BJ (cell line): ENCODE measurements around the gene ARHGAP45. TPM values are rescaled to one million over a fixed set of nuclear protein-coding genes. Genes with fewer than 3 reads are reported as not detected.
"Not testable (repeated sequence)": the region's sequence is repeated elsewhere in the genome, so short reads cannot be mapped to it uniquely, and the experiment has no call there.

Experiments used
- CTCF ChIA-PET: fragments of 350-600 bp; formaldehyde crosslinking; extraction: SDS; loops from one replicate; lab custom pipeline; 2021; ENCODE audit warnings: antibody characterized with exemption, inconsistent platforms; lab: Yijun Ruan, JAX
- POLR2A ChIA-PET: fragments of 300-600 bp; sonication (Branson Sonifier 250); formaldehyde crosslinking; extraction: SDS; loops from one replicate; lab custom pipeline; 2021; ENCODE audit warnings: antibody characterized with exemption; lab: Charles Lee
- DNase-seq: peaks from one replicate; pipeline ENCODE4 v3.0.0-alpha.2; 2011; ENCODE audit warnings: low read depth
- H3K27me3 ChIP-seq: 2 replicates; pipeline ENCODE4 v1.6.0; 2011; ENCODE audit warnings: low read length; ENCODE audit not compliant: control insufficient read depth, insufficient read depth
- H3K36me3 ChIP-seq: 2 replicates; pipeline ENCODE4 v1.5.1; 2011; ENCODE audit warnings: low read length; ENCODE audit not compliant: control insufficient read depth, insufficient read depth
- H3K4me3 ChIP-seq: 2 replicates; pipeline ENCODE4 v1.5.1; 2011; ENCODE audit warnings: low read depth, mild to moderate bottlenecking, control low read depth, low read length
- polyA plus RNA-seq: library from polyadenylated mRNA; depleted of rRNA; stranded (reverse); fragments of >200 nt; gene quantifications from 2 replicates; pipeline ENCODE4 v1.2.3, GENCODE V29; 2011
- TF ChIP-seq, protein P1 (sequence below): IDR thresholded peaks from 2 replicates; pipeline ENCODE4 v1.5.1; 2011; ENCODE audit warnings: low read depth, mild to moderate bottlenecking, control low read depth, inconsistent platforms, low read length, moderate library complexity; ENCODE audit not compliant: insufficient read depth

ARHGAP45 gene
- polyA plus RNA-seq, 1 experiment = 0.13 TPM

DNA sequence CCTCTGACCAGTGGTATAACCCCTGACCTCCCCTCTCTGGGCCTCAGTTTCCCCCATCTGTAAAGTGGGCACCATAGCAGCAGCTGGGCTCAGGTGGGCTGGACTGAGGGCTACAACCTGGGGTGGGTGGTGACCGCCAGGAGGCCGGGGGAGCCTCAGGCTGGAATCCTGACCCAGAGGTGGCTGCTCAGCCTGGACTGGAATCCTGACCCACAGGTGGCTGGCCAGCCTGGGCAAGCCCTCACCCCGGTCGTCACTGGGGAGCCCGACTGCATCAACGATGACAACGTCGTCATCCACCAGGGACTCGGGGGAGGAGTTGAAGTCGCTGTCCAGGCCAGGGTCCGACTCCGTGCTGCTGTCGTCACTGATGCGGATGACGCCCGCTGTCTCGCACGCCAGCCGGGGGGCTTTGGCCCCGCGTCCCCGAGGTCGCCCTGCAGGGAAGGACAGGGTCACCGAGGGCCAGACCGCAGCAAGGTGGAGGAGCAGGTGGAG, 47.1 kb downstream of the ARHGAP45 start:
- POLR2A ChIA-PET = interaction anchor here (0.5 kb wide), 1 partner anchor 59 kb away, joined by 3 read pairs; no protein-coding TSS in a partner anchor
- no peaks in the 10 kb centered on the region for H3K27me3 ChIP-seq
- DNase-seq = no peak
- no peak overlapping the region for H3K4me3 ChIP-seq
- TF ChIP-seq, protein P1, sequence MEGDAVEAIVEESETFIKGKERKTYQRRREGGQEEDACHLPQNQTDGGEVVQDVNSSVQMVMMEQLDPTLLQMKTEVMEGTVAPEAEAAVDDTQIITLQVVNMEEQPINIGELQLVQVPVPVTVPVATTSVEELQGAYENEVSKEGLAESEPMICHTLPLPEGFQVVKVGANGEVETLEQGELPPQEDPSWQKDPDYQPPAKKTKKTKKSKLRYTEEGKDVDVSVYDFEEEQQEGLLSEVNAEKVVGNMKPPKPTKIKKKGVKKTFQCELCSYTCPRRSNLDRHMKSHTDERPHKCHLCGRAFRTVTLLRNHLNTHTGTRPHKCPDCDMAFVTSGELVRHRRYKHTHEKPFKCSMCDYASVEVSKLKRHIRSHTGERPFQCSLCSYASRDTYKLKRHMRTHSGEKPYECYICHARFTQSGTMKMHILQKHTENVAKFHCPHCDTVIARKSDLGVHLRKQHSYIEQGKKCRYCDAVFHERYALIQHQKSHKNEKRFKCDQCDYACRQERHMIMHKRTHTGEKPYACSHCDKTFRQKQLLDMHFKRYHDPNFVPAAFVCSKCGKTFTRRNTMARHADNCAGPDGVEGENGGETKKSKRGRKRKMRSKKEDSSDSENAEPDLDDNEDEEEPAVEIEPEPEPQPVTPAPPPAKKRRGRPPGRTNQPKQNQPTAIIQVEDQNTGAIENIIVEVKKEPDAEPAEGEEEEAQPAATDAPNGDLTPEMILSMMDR = no peak
- H3K36me3 ChIP-seq = peaks cover 65% of the 10 kb centered on the region
- CTCF ChIA-PET = interaction anchor here (0.6 to 3.4 kb wide), 24 partner anchors 10 to 130 kb away, joined by 3 to 30 read pairs (median 7); partner anchors contain the start of genes ABCA7, ATP5F1D, CNN2 and GPX4

DNA sequence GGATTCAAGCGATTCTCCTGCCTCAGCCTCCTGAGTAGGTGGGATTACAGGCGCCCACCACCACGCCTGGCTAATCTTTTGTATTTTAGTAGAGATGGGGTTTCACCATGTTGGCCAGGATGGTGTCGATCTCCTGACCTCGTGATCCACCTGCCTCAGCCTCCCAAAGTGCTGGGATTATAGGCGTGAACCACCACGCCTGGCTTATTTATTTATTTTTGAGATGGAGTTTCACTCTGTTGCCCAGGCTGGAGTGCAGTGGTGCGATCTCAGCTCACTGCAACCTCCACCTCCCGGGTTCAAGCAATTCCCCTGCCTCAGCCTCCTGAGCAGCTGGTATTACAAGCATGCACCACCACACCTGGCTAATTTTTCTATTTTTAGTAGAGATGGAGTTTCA, 47.8 kb downstream of the ARHGAP45 start:
- CTCF ChIA-PET = interaction anchor here (3.0 kb wide), 1 partner anchor 12 kb away, joined by 29 read pairs; the partner anchor contains the start of gene GPX4
- H3K4me3 ChIP-seq, POLR2A ChIA-PET, DNase-seq, H3K27me3 ChIP-seq: not testable (repeated sequence)
- peaks cover 68% of the 10 kb centered on the region for H3K36me3 ChIP-seq

DNA sequence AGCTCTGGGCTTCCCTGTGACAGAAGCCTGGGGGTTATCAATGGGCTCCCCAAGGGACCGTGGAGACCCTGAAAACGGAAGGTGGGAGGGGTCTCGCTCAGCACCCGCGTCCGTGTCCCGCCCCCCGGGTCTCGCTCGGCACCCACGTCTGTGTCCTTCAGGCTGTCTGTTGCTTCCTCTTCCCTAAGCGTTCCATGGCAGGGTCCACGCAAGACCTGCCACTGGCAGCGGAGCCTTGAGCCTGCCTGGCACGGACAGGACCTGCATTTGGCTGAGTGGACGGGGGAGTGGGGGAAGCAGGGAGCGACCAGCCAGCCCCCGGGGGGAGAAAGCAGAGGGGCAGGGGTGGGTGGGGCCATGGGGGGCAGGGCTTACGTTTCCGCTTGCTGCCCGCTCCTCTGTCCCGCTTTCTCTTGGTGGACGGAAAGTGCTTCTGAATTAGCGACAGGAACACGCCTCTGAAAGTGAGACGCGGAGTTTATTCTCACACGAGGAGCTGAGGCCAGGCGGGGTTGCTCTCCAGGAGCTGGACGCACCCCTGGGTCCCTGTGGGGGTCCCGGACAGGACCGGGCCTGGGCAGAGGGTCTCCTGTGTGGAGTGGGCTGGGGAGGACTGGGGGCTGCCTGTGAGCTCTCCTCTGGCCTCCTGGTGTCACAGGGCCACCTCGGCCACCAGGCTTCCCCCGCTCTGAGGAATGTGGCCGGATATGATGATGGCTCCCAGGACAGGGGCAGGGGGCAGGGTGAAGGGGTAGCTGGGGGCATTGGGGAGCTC, 48.9 kb downstream of the ARHGAP45 start:
- no peak overlapping the region for H3K4me3 ChIP-seq
- POLR2A ChIA-PET = no interaction called here
- TF ChIP-seq, protein P1 = no peak
- CTCF ChIA-PET = interaction anchor here (0.5 to 0.7 kb wide), 2 partner anchors 10 to 85 kb away, joined by 3 read pairs; no protein-coding TSS in a partner anchor
- no peaks in the 10 kb centered on the region for H3K27me3 ChIP-seq
- DNase-seq = no peak
- H3K36me3 ChIP-seq = peaks cover 59% of the 10 kb centered on the region

DNA sequence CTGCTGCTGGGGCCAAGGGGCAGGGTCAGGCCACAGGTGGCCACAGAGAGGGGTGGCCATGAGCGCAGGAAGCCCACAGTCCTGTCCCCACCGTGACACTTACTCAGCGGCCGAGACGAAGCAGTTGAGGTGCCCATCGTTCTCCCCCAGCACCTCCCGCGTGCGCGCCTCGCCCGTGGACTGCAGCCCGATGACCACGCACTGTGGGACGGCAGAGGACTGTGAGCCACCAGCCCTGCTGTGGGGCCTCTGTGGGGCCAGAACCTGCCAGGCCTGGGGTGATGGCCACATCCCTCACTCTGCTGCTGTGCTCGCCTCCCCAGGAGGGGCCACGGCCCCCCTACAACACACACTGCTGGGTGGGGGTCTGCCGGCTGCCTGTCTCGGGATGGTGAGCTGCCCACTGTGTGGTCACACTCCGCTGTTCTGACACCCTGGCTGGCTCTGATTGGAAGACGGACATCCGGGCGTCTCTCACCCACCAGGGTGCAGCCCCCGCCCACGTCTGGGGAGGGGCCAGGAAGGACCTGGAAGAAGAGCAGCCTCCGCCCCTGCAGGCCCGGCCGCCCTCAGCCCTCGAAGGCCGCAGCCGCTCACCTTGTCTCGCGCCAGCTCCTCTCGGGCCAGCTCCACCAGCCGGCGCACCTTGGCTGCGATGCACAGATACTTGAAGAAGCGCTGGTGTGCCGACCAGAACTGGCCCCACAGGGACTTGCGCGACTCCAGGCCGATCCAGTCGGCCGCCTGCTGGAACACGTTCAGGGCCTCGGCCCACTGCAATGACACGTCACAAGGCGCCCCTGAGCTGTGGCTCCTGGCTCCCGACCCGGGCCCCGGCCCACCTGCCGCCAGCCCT, 50.0 kb downstream of the ARHGAP45 start:
- DNase-seq = no peak
- H3K27me3 ChIP-seq = no peaks in the 10 kb centered on the region
- POLR2A ChIA-PET = no interaction called here
- TF ChIP-seq, protein P1 = no peak
- H3K4me3 ChIP-seq = no peak overlapping the region
- peaks cover 61% of the 10 kb centered on the region for H3K36me3 ChIP-seq
- CTCF ChIA-PET = interaction anchor here (0.6 kb wide), 1 partner anchor 124 kb away, joined by 3 read pairs; no protein-coding TSS in a partner anchor

DNA sequence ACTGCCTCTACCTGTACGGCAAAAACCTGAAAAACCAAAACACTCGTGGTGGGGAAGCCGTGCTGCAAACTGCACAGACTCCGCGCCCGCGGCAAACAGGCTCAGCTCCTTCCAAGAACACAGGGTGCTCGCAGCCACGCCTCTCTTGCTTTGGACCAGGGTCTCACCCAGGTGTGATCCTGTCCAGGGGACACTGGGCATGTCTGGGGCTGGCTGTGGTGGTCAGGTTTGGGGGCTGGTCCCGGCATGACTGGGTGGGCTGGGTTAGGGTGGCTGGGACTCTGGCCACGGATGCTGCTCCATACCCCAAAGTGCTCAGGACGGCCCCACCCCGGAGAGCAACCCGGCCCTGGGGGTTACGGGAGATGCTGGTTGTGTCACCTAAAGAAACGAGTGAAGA, 50.7 kb downstream of the ARHGAP45 start:
- ChIA-PET CTCF (no interaction called here), POLR2A (no interaction called here)
- Histone ChIP-seq H3K4me3 (no peak overlapping the region), H3K36me3 (peaks cover 61% of the 10 kb centered on the region), H3K27me3 (no peaks in the 10 kb centered on the region)
- no peak for DNase-seq
- TF ChIP-seq, protein P1 = no peak
